Measurements from ENCODE around the gene ARF1.

DNA sequence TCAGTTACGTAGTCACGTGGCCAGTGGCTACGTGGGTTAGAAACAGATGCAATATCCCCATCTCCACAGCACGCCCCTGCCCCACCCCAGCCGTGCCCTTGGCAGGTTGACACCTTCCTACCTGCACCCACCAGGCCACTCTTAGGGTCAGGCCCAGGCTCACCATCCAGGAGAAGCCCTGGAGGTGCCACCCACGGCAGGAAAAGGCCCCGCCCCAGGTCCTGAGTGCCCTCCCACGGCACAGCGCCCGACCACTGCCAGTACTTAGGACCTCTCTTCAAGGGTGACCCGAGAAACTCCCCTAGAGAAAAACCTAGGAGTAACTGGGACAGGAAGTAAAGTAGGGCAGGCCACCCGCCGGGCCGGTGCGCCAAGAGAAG lies 19.1 kb downstream of the ARF1 start:
- TF ChIP-seq, protein P1, sequence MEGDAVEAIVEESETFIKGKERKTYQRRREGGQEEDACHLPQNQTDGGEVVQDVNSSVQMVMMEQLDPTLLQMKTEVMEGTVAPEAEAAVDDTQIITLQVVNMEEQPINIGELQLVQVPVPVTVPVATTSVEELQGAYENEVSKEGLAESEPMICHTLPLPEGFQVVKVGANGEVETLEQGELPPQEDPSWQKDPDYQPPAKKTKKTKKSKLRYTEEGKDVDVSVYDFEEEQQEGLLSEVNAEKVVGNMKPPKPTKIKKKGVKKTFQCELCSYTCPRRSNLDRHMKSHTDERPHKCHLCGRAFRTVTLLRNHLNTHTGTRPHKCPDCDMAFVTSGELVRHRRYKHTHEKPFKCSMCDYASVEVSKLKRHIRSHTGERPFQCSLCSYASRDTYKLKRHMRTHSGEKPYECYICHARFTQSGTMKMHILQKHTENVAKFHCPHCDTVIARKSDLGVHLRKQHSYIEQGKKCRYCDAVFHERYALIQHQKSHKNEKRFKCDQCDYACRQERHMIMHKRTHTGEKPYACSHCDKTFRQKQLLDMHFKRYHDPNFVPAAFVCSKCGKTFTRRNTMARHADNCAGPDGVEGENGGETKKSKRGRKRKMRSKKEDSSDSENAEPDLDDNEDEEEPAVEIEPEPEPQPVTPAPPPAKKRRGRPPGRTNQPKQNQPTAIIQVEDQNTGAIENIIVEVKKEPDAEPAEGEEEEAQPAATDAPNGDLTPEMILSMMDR (conservative IDR thresholded peaks at IDR 0.05): no peak
- no peak for TF ChIP-seq EZH2 (IDR thresholded peaks at IDR 0.05; ENCODE audit: low read depth)

Measured in PC-9 (cell line).